A549 (cell line): Measurements from ENCODE around the gene CEP250. TPM values are rescaled to one million over a fixed set of nuclear protein-coding genes. Genes with fewer than 3 reads are reported as not detected.

Experiments used
- ATAC-seq, 2 experiments: fragments of 200-7000 bp in 1 of 2; fragments of >200 bp in 1 of 2; cut with Nextera tagmentation in 1 of 2; cut with Tn5 transposase in 1 of 2; 3 replicates each; pipeline versions ENCODE4 v1.8.0 to v1.9.1; 2018 to 2020; ENCODE audit warnings: mild to moderate bottlenecking in 1 of 2, moderate library complexity in 1 of 2
- CTCF ChIA-PET: fragments of 300-600 bp; sonication (Branson Sonifier 250); formaldehyde crosslinking; extraction: SDS; loops from one replicate; lab custom pipeline; 2021; ENCODE audit warnings: antibody characterized with exemption, inconsistent platforms; lab: Yijun Ruan, JAX
- POLR2A ChIA-PET: fragments of 350-600 bp; formaldehyde crosslinking; extraction: SDS; loops from one replicate; lab custom pipeline; 2021; ENCODE audit warnings: antibody characterized with exemption, inconsistent platforms; lab: Yijun Ruan, JAX
- DNase-seq, 2 experiments: peaks; one replicate each; pipeline versions ENCODE4 v3.0.0 to v3.0.0-alpha.2; 2011 to 2016; ENCODE audit warnings: low read depth in 1 of 2, low spot score in 1 of 2
- FAIRE-seq: peaks from 2 replicates; lab custom pipeline; 2011; peaks lifted over from hg19 to GRCh38; lab: Jason Lieb, UNC
- H3K27ac ChIP-seq, 2 experiments: fragments of >200 bp; sonication (Bioruptor Twin); formaldehyde crosslinking; 3 replicates each; pipeline ENCODE4 v1.5.1; 2016 to 2017
- H3K4me1 ChIP-seq: fragments of >200 bp; sonication (Bioruptor Twin); formaldehyde crosslinking; 3 replicates; pipeline ENCODE4 v1.6.1; 2016
- H3K4me2 ChIP-seq: fragments of >200 bp; sonication (Bioruptor Twin); formaldehyde crosslinking; 3 replicates; pipeline ENCODE4 v1.6.1; 2016
- H3K4me3 ChIP-seq: fragments of >200 bp; sonication (Bioruptor Twin); formaldehyde crosslinking; 3 replicates; pipeline ENCODE4 v1.5.1; 2016
- H3K9me3 ChIP-seq: fragments of >200 bp; sonication (Bioruptor Twin); formaldehyde crosslinking; 3 replicates; pipeline ENCODE4 v1.6.1; 2016
- CHD4 ChIP-seq: fragments of 200-600 bp; sonication (generic); IDR thresholded peaks from 2 replicates; pipeline ENCODE4 v1.6.1; 2016; ENCODE audit warnings: antibody characterized with exemption, mild to moderate bottlenecking, borderline replicate concordance
- RAD21 ChIP-seq, 2 experiments: fragments of >200 bp in 1 of 2; sonication (Bioruptor Twin) in 1 of 2; formaldehyde crosslinking in 1 of 2; IDR thresholded peaks in 1 of 2; conservative IDR thresholded peaks in 1 of 2; 2 replicates in 1 of 2; 3 replicates in 1 of 2; pipeline ENCODE4 v1.6.1; 2012 to 2018; ENCODE audit warnings: inconsistent platforms in 1 of 2
- WGBS: methylation state at CpG from one replicate; pipeline ENCODE4 v1.1.6; 2017; ENCODE audit errors: missing lambda C conversion rate; 5-methylcytosine and 5-hydroxymethylcytosine counted together
- polyA plus RNA-seq, 4 experiments: library from polyadenylated mRNA; depleted of rRNA in 3 of 4; stranded (reverse); fragments of >200 nt; fragmentation: RNase III in 1 of 4; extraction: RNeasy Plus Mini Kit Qiagen cat#74134 plus additional on column Dnase treatment in 1 of 4; gene quantifications; 2 replicates in 3 of 4; 3 replicates in 1 of 4; pipeline ENCODE4 v1.2.3, GENCODE V29; 2011 to 2017
- small RNA-seq, 6 experiments: library from RNA; depleted of rRNA; stranded (forward); fragments of <200 nt; gene quantifications; one replicate each; pipeline ENCODE3, GENCODE V24; 2012
- TF ChIP-seq, protein P1 (sequence below): fragments of >200 bp; sonication (Bioruptor Twin); formaldehyde crosslinking; IDR thresholded peaks from 3 replicates; pipeline ENCODE4 v1.5.1; 2016

CEP250 gene
- polyA plus RNA-seq, 2 of the 4 experiments (the other 2 are of a cell fraction), result 13.8 to 19.6 TPM

DNA sequence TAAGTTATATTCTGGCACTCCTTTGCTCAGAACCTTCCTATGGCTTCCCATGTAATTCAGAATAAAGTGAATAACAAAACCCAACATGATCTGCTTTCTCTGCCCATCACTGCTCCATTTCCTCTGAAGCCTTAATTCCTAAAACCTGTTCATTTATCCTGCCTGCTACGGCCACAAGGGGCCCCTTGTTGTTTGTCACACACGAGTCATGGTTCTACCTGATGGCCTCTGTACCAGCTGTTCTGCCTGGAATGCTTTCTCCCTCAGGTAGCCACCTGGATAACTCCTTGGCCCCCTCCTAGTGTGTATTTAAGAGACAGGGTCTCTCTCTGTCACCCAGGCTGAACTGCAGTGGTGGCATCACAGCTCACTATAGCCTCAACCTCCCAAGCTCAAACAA, 113.2 kb downstream of the CEP250 start:
- peak in 1 of 2 experiments; percentile 30; a peak in 1 of 5 replicates for TF ChIP-seq RAD21 (conservative IDR thresholded peaks at IDR 0.05 in 1 of 2, IDR thresholded peaks at IDR 0.05 in 1 of 2)
- TF ChIP-seq, protein P1, sequence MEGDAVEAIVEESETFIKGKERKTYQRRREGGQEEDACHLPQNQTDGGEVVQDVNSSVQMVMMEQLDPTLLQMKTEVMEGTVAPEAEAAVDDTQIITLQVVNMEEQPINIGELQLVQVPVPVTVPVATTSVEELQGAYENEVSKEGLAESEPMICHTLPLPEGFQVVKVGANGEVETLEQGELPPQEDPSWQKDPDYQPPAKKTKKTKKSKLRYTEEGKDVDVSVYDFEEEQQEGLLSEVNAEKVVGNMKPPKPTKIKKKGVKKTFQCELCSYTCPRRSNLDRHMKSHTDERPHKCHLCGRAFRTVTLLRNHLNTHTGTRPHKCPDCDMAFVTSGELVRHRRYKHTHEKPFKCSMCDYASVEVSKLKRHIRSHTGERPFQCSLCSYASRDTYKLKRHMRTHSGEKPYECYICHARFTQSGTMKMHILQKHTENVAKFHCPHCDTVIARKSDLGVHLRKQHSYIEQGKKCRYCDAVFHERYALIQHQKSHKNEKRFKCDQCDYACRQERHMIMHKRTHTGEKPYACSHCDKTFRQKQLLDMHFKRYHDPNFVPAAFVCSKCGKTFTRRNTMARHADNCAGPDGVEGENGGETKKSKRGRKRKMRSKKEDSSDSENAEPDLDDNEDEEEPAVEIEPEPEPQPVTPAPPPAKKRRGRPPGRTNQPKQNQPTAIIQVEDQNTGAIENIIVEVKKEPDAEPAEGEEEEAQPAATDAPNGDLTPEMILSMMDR, result peak; percentile 11; the same call in 1 of the 3 replicates
- no peak for TF ChIP-seq CHD4
- TF ChIP-seq, all 56 proteins: peak for 2
- ATAC-seq, result peak; percentile 83 to 94; a peak in 5 of 6 replicates
- ChIA-PET CTCF (interaction anchor here (0.6 to 2.0 kb wide), 3 partner anchors 64 to 803 kb away, joined by 3 to 5 read pairs (median 3); no protein-coding TSS in a partner anchor), POLR2A (no interaction called here)
- no peak overlapping the region for H3K27ac ChIP-seq
- H3K4me1 ChIP-seq, result no peaks in the 10 kb centered on the region
- H3K9me3 ChIP-seq, result peaks cover 15% of the 10 kb centered on the region; the same call in 2 of the 3 replicates
- no peak overlapping the region for H3K4me2 ChIP-seq
- no peak for FAIRE-seq
- no peak overlapping the region for H3K4me3 ChIP-seq
- 21% methylated on average over 2 of the region's 2 CpGs for WGBS
- peak; percentile 46 to 55 for DNase-seq

Small RNA genes lying within 50 kb of the gene (small RNA-seq; reads per million reads assigned to genes)
- gene MIR1289-1, result 0 reads per million in 6 experiments

Other genes with a start within 250 kb of the CEP250 start
- 21.3 and 22.7 TPM in 2 replicates for gene MMP24, start 228.9 kb upstream of the CEP250 start, polyA plus RNA-seq (2011; rRNA removed)
- gene MMP24, start 228.9 kb upstream of the CEP250 start, polyA plus RNA-seq (2017; fragmentation: RNase III; extraction: RNeasy Plus Mini Kit Qiagen cat#74134 plus additional on column Dnase treatment), result 33.3 to 39.4 TPM (median 37.4 TPM) in 3 replicates
- gene MMP24OS, start 177.5 kb upstream of the CEP250 start, polyA plus RNA-seq (2011; rRNA removed), result 13.6 and 17.2 TPM in 2 replicates
- 34.0 to 45.6 TPM (median 40.5 TPM) in 3 replicates for gene MMP24OS, start 177.5 kb upstream of the CEP250 start, polyA plus RNA-seq (2017; fragmentation: RNase III; extraction: RNeasy Plus Mini Kit Qiagen cat#74134 plus additional on column Dnase treatment)
- gene EIF6, start 170.8 kb upstream of the CEP250 start, polyA plus RNA-seq (2011; rRNA removed), result 184 and 204 TPM in 2 replicates
- 292 to 337 TPM (median 294 TPM) in 3 replicates for gene EIF6, start 170.8 kb upstream of the CEP250 start, polyA plus RNA-seq (2017; fragmentation: RNase III; extraction: RNeasy Plus Mini Kit Qiagen cat#74134 plus additional on column Dnase treatment)
- not detected in 2 replicates for gene FAM83C, start 163.2 kb upstream of the CEP250 start, polyA plus RNA-seq (2011; rRNA removed)
- gene FAM83C, start 163.2 kb upstream of the CEP250 start, polyA plus RNA-seq (2017; fragmentation: RNase III; extraction: RNeasy Plus Mini Kit Qiagen cat#74134 plus additional on column Dnase treatment), result 0.03 TPM in 1 of 3 replicates, not detected in the others
- gene UQCC1, start 43.6 kb upstream of the CEP250 start, polyA plus RNA-seq (2011; rRNA removed), result 38.6 and 43.8 TPM in 2 replicates
- gene UQCC1, start 43.6 kb upstream of the CEP250 start, polyA plus RNA-seq (2017; fragmentation: RNase III; extraction: RNeasy Plus Mini Kit Qiagen cat#74134 plus additional on column Dnase treatment), result 41.4 to 47.5 TPM (median 43.5 TPM) in 3 replicates
- not detected in 2 replicates for gene GDF5, start 17.4 kb upstream of the CEP250 start, polyA plus RNA-seq (2011; rRNA removed)
- gene GDF5, start 17.4 kb upstream of the CEP250 start, polyA plus RNA-seq (2017; fragmentation: RNase III; extraction: RNeasy Plus Mini Kit Qiagen cat#74134 plus additional on column Dnase treatment), result not detected in 3 replicates
- not detected in 2 replicates for gene C20orf173, start 74.1 kb downstream of the CEP250 start, polyA plus RNA-seq (2011; rRNA removed)
- not detected in 3 replicates for gene C20orf173, start 74.1 kb downstream of the CEP250 start, polyA plus RNA-seq (2017; fragmentation: RNase III; extraction: RNeasy Plus Mini Kit Qiagen cat#74134 plus additional on column Dnase treatment)
- gene ERGIC3, start 86.5 kb downstream of the CEP250 start, polyA plus RNA-seq (2011; rRNA removed), result 343 and 379 TPM in 2 replicates
- gene ERGIC3, start 86.5 kb downstream of the CEP250 start, polyA plus RNA-seq (2017; fragmentation: RNase III; extraction: RNeasy Plus Mini Kit Qiagen cat#74134 plus additional on column Dnase treatment), result 228 to 252 TPM (median 239 TPM) in 3 replicates
- gene SPAG4, start 160.2 kb downstream of the CEP250 start, polyA plus RNA-seq (2011; rRNA removed), result 5.0 and 7.9 TPM in 2 replicates
- gene SPAG4, start 160.2 kb downstream of the CEP250 start, polyA plus RNA-seq (2017; fragmentation: RNase III; extraction: RNeasy Plus Mini Kit Qiagen cat#74134 plus additional on column Dnase treatment), result 2.6 to 4.6 TPM (median 4.4 TPM) in 3 replicates
- 180 and 199 TPM in 2 replicates for gene CPNE1, start 209.3 kb downstream of the CEP250 start, polyA plus RNA-seq (2011; rRNA removed)
- 210 to 244 TPM (median 239 TPM) in 3 replicates for gene CPNE1, start 209.3 kb downstream of the CEP250 start, polyA plus RNA-seq (2017; fragmentation: RNase III; extraction: RNeasy Plus Mini Kit Qiagen cat#74134 plus additional on column Dnase treatment)
- gene RBM12, start 209.3 kb downstream of the CEP250 start, polyA plus RNA-seq (2011; rRNA removed), result 92.9 and 119 TPM in 2 replicates
- 49.0 to 50.9 TPM (median 49.9 TPM) in 3 replicates for gene RBM12, start 209.3 kb downstream of the CEP250 start, polyA plus RNA-seq (2017; fragmentation: RNase III; extraction: RNeasy Plus Mini Kit Qiagen cat#74134 plus additional on column Dnase treatment)
- gene NFS1, start 243.8 kb downstream of the CEP250 start, polyA plus RNA-seq (2011; rRNA removed), result 50.5 and 72.0 TPM in 2 replicates
- 39.2 to 44.0 TPM (median 39.5 TPM) in 3 replicates for gene NFS1, start 243.8 kb downstream of the CEP250 start, polyA plus RNA-seq (2017; fragmentation: RNase III; extraction: RNeasy Plus Mini Kit Qiagen cat#74134 plus additional on column Dnase treatment)
- 201 and 204 TPM in 2 replicates for gene ROMO1, start 243.8 kb downstream of the CEP250 start, polyA plus RNA-seq (2011; rRNA removed)
- gene ROMO1, start 243.8 kb downstream of the CEP250 start, polyA plus RNA-seq (2017; fragmentation: RNase III; extraction: RNeasy Plus Mini Kit Qiagen cat#74134 plus additional on column Dnase treatment), result 365 to 430 TPM (median 425 TPM) in 3 replicates